ENCODE results near the gene EEPD1. TPM values are rescaled to one million over a fixed set of nuclear protein-coding genes. Genes with fewer than 3 reads are reported as not detected.

EEPD1 gene
- total RNA-seq, 1 donor, result 5.2 TPM

DNA sequence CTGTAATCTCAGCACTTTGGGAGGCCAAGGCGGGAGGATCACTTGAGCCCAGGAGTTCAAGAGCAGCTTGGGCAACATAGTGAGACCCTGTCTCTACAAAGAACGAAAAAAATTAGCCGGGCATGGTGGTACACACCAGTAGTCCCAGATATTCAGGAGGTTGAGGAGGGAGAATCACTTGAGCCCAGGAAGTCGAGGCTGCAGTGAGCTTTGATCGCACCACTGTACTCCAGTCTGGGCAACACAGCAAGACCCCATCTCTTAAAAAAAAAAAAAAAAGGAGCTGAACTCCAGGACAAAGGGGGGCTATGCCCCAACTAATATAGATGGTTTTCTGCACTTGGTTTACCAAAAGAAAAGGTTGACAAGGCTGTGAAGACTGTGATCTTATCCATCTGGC lies 135.4 kb downstream of the EEPD1 start:
- DNase-seq (ENCODE audit: low read depth), result no peak
- H3K4me3 ChIP-seq (ENCODE audit: low read depth, low read length), result no peak overlapping the region
- TF ChIP-seq, protein P1, sequence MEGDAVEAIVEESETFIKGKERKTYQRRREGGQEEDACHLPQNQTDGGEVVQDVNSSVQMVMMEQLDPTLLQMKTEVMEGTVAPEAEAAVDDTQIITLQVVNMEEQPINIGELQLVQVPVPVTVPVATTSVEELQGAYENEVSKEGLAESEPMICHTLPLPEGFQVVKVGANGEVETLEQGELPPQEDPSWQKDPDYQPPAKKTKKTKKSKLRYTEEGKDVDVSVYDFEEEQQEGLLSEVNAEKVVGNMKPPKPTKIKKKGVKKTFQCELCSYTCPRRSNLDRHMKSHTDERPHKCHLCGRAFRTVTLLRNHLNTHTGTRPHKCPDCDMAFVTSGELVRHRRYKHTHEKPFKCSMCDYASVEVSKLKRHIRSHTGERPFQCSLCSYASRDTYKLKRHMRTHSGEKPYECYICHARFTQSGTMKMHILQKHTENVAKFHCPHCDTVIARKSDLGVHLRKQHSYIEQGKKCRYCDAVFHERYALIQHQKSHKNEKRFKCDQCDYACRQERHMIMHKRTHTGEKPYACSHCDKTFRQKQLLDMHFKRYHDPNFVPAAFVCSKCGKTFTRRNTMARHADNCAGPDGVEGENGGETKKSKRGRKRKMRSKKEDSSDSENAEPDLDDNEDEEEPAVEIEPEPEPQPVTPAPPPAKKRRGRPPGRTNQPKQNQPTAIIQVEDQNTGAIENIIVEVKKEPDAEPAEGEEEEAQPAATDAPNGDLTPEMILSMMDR (IDR thresholded peaks at IDR 0.05; ENCODE audit: insufficient read depth, low read depth, low read length), result no peak

GRCh38 chr7:36289833-36290661 lies 137.0 kb downstream of the EEPD1 start:
- no peak overlapping the region for H3K4me3 ChIP-seq (ENCODE audit: low read depth, low read length)
- TF ChIP-seq, protein P1 (IDR thresholded peaks at IDR 0.05; ENCODE audit: insufficient read depth, low read depth, low read length), result no peak
- no peak for DNase-seq (ENCODE audit: low read depth)

- TF ChIP-seq, protein P1 (IDR thresholded peaks at IDR 0.05; ENCODE audit: insufficient read depth, low read depth, low read length), result peak; percentile 98
- peak; percentile 86 for DNase-seq (ENCODE audit: low read depth)
- peak overlapping the region; percentile 58 for H3K4me3 ChIP-seq (ENCODE audit: low read depth, low read length)
Measured at GRCh38 chr7:36291387-36292316, 138.6 kb downstream of the EEPD1 start.

GRCh38 chr7:36295090-36295489 lies 142.0 kb downstream of the EEPD1 start:
- TF ChIP-seq, protein P1 (IDR thresholded peaks at IDR 0.05; ENCODE audit: insufficient read depth, low read depth, low read length), result no peak
- DNase-seq (ENCODE audit: low read depth), result no peak
- no peak overlapping the region for H3K4me3 ChIP-seq (ENCODE audit: low read depth, low read length)

DNA sequence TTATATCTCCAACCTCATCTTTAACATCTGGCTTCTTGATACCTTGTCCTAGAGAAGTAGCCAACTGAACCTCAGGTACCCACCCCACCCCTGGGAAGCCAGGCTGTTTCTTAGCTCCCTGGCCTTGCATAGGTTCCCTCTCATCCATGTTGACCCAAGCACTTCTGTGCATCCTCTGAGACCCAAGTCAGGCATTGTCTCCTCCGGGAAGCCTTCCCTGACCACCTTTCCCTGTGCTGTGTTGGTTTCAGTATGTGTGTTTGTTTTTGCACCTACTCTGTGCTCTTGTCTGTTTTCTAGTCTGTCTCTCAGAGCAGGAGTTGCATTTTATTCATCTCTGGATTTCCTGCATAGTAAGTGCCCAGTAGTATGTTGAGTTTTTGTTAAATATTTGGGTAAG lies 143.2 kb downstream of the EEPD1 start:
- H3K4me3 ChIP-seq (ENCODE audit: low read depth, low read length), result no peak overlapping the region
- DNase-seq (ENCODE audit: low read depth), result no peak
- TF ChIP-seq, protein P1 (IDR thresholded peaks at IDR 0.05; ENCODE audit: insufficient read depth, low read depth, low read length), result no peak

DNA sequence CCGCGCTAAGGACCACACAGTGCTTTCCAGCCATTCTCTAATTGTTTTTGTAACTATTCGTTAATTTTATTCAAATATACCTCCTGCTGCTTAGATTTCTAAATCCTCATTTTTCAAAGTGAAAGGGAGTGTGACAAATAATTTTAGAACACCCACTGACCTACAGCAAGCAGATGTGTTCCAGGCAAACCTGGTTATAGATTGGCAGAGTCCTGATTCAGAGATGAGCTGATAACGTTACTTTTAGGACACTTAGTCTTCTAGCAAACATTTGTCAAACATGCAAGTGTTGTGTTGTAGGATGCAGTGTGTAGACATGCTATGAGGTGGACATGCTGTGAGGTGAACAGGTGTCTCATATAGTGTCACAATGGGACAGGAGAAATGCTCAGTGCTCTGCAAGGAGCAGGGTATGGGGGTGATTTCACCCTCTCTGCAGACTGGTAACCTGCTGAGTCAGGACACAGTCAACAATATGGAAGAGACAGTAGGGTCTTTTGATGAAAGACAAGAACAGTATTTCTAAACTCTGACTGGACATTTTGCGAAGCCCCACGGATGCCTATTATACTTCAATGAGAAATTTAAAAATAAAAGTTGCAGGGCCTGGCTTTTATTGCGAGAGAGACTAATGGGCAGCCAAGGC lies 144.4 kb downstream of the EEPD1 start:
- DNase-seq (ENCODE audit: low read depth), result no peak
- no peak overlapping the region for H3K4me3 ChIP-seq (ENCODE audit: low read depth, low read length)
- TF ChIP-seq, protein P1 (IDR thresholded peaks at IDR 0.05; ENCODE audit: insufficient read depth, low read depth, low read length), result no peak

All from fibroblast of villous mesenchyme (primary cell).